ENCODE results near the gene FNTB. TPM values are rescaled to one million over a fixed set of nuclear protein-coding genes. Genes with fewer than 3 reads are reported as not detected.
A peak's percentile ranks its signal among the peaks of the same experiment; 100 is the strongest.

FNTB gene
- total RNA-seq, 1 experiment from 2014 or later = 12.9 TPM

DNA sequence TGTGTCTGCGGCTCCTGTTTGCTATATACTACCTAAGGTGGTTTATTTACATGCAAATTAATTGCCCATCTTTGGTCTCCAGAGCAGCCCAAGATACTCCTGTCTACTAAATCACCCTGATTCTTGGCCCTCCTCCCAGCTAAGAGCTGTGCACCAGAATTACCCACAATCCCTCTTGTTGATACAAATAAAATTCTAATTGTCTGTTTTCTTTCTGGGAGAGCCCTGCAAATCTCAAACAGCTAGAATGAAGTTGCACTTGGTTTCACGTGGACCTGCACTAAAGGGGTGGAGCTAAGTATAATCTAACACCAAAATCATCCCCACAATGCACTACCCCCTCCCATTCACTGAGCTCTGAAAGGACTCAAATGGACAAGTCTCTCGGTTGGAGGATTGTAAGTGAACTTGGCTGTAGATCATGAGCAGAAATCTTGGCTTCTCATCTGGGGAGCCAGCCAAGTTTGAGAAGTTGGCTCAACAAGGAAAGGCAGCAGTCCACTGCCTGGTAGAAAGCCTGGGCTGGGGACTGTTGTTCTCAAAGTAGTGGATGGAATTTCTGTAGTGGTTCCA, 109.0 kb downstream of the FNTB start:
- DNase-seq (ENCODE audit: low read depth) = peak; percentile 19
- in situ Hi-C loops (cut with HindIII; ENCODE audit: low pct_unique_long_range_greater_than_20kb, low sequenced_read_pairs) = no loop called here

DNA sequence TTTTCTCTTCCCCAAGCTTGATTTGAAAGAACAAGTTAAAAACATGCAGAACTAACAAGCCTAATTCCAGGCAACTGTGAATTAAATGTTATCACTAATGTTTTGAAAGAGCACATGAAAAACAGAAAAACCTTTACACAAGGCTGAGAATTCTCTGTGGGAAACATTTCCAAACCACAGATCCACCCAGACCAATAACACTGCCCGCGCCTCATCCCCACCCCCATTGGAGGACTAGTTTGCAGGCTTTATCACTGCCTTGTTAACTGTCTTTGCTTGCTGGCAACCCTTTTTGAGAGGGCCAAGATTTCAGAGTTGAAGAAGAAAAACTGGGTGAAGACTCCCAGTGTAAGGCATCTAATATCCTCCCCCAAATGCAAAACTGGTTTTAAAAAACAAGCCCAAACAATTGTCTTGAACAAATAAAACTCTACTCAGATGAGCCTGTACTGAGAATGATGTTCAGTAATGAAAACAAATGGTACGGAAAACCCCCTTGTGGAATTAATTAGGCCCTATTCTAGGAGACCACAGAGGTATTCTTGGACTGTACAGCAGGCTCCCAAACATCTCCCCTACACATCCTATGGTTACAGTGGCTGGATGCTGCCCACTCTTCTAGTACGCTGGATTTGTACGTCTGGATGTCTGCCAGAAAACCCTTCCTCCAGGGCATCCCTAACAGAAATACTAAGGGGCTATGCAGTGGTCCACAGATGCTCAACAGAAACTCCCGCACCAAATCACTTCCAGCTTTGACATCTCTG, 109.8 kb downstream of the FNTB start:
- DNase-seq (ENCODE audit: low read depth) = no peak
- in situ Hi-C loops (cut with HindIII; ENCODE audit: low pct_unique_long_range_greater_than_20kb, low sequenced_read_pairs) = no loop called here

DNA sequence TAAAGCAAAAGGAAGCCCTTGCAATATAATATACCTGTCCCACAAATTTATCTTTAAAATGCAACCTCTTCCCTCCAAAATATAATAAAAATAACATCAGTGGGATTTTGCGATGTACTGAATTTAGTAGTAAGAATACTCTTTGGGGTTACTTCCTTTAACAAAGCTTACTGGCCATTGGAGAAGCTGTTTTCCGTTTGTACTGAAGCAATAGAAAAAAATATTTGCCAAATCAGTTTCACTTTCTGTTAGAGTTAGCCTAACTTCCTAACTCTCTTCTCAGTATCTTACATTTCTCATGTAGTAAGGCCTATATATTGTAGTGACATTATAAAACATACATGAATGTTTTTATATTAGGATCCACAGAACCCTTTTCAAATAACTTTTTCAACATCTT, 111.9 kb downstream of the FNTB start:
- DNase-seq (ENCODE audit: low read depth) = no peak

DNA sequence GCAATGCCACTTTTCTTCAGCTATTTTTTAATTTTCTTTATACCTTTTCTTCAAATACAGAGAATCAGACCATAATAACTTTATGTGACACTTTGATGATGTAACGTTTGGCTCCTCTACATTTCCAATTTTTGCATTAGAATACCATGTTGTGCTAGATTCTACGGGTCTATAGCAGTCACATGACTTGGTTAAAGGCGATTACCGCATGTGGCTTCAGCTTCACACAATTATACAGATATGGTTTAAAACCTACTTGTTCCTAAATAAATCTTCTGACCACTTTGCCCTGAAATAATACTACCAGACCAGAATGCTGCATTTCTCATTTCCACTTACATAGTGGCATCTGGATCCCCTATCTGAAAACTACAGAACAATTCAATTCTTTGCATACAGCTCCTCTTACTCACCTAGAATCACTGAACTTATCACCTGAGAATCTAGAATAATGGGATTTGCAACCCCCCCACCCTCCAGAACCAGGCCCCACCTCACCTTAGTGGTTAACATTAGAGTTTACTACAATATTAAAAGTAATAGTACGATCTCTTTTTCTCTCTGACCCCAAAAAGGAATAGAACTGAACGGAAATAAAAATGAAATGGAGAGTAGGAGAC, 114.3 kb downstream of the FNTB start:
- no peak for DNase-seq (ENCODE audit: low read depth)
- in situ Hi-C loops (cut with HindIII; ENCODE audit: low pct_unique_long_range_greater_than_20kb, low sequenced_read_pairs) = no loop called here

More for the DNA sequence above, 111.9 kb downstream of the FNTB start:
- in situ Hi-C loops (cut with HindIII; ENCODE audit: low pct_unique_long_range_greater_than_20kb, low sequenced_read_pairs) = no loop called here

DNA sequence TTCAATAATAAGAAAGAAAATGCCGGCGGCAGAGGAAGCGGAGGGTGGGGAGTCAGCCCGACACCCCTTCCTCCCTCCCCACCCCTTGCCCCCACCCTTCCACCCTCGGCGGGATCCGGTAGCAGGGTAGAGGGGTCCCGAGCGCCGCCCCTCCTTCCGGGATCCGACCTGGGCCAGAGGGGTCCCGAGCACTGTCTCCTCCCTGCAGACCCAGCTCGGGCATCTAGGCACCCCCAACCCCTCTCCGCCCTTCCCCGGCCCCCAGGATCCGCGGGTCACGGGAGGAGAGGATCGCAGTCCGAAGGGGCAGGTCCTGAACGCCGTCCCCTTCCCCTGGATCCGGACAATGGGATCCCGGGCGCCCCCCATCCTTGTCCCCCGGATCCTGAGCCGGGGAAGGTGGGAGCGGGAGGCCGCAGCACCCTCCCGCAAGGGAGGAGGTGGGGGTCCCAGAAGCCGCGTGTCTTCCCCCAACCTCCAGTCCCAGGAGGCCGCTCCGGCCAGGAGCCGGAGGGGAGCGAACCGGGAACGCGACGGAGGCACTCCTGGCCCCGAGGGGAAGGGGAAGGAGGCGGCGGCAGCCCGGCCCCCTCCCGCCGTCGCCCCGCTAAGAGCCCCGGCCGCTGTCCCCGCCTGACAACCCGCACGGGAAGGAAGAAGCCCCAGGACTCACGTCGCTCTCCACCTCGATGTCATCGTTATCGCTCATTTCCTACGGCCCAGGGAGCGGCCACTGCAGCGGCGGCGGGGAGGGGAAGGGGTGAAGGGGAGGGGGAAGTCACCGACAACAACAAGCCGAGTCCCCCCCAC, 115.1 kb downstream of the FNTB start:
- in situ Hi-C loops (cut with HindIII; ENCODE audit: low pct_unique_long_range_greater_than_20kb, low sequenced_read_pairs) = no loop called here
- DNase-seq (ENCODE audit: low read depth) = no peak

DNA sequence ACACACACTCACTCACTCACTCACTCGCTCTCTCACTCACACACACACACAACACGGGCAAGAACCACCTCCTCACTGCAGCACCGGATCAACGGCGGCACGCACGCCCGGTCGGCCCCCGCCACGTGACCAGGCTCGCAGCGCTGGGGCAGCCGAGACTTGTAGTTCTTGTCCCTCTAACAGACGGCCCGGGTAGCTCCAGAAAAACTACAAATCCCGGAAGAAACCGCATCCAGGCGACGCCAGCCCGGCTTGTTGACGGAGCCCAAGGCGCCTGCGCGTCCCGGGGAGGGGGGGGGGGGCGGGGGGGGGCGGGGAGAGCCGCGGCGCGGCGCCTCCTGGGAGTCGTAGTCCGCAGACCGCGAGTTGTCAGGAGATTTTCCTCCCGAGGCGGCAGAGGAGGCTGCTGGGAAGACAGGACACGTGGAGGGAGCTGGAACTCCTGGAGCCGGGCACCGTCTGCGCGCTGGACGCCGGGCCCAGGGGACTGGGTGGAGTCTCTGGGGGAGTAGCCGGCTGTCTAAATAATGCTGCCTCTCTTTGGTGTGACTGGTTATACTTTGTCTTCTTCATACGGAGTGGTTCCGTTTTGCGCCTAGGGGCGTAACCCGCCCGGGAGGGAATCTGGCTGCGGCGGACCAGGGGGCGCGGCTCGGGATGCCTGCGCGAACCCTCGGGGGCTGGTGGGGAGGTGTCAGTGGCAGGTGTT, 115.9 kb downstream of the FNTB start, which contains the start of gene MAX:
TSS of gene MAX (minus strand) at position 77 of the 709 bp plus-strand sequence. CDS start 178 bp downstream, outside the sequence.
- peak; percentile 92 for DNase-seq (ENCODE audit: low read depth)
- in situ Hi-C loops (cut with HindIII; ENCODE audit: low pct_unique_long_range_greater_than_20kb, low sequenced_read_pairs) = no loop called here

DNA sequence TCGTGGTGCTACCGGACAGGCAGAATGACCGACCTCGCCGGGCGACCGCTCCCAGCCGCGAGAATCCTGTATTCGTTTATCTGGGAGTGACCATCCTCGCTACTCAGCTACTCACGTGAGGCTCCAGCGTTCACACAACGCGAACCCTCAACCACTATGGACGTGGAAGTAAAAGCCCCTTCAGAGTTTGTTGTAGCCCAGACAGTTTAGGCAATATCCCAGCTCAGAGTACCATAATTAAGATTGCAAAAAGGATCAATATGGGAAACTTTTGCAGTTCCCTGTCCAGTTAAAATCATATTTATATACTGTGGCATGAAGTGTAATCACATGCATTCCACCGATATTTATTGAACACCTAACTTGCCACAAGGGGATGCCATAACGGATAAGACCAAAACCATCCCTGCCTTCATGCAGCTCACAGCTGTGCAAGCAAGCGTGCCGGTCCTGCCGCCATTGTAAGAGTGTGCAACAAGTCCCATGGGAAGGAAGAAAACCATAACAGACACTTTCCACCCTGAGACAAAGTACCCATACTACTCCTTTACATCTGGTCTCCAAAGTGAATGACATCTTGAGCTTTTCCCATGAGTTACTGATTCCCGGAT, 116.6 kb downstream of the FNTB start:
- no peak for DNase-seq (ENCODE audit: low read depth)
- in situ Hi-C loops (cut with HindIII; ENCODE audit: low pct_unique_long_range_greater_than_20kb, low sequenced_read_pairs) = no loop called here

DNA sequence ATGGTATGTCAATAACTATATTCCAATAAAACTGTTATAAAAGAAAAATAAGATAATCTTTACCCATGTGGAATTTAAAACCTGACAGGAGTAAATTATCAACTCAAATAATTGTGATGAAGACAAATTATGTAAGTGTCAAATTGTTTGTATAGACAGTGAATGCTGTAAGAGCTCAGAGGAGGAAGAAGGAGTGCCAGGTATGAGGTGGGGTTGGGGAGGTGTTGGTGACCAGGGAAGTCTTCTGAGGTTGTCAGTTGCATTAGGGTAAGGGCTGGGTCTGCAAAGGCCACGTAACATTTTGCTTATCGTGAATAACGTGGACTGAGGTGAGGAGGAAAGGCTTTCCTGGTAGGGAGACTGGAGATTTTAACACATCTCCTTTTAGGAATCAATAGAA, 118.1 kb downstream of the FNTB start:
- in situ Hi-C loops (cut with HindIII; ENCODE audit: low pct_unique_long_range_greater_than_20kb, low sequenced_read_pairs) = no loop called here
- no peak for DNase-seq (ENCODE audit: low read depth)

DNA sequence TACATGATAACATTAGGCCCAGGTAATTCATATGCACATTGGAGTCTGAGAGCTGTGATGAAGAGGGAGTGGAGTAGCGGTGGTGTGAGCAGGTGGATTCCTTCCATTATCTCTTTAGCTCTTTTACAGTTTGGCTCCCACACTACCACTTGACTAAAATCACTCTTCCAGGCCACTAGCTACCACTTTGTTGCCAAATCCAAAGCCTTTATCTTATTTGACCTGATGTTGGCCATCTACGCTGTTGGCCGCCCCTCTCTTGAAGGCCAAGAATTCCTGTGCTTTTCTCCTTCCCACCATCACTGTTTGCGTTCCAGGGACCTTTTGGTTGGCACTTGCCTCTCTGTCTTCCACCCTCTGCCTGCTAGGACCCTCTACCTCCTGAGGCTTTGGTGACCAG, 119.6 kb downstream of the FNTB start:
- DNase-seq (ENCODE audit: low read depth) = no peak
- in situ Hi-C loops (cut with HindIII; ENCODE audit: low pct_unique_long_range_greater_than_20kb, low sequenced_read_pairs) = no loop called here

DNA sequence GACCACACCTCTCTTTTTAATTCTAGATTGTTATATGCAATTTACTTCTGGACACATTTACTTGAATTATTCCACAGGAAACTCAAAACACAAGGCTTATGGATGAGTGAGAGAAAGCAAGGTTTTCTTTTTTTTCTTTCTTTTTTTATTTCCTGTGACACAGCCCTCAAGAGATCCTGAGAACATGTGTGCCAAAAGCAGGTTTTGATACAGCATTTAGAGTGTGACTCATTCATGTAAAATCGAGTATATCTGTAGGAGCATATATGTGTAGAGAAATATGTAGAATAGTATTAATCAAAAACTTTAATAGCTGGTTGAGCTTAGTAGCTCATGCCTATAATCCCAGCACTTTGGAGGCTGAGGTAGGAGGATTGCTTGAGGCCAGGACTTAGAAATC, 120.0 kb downstream of the FNTB start:
- no peak for DNase-seq (ENCODE audit: low read depth)
- in situ Hi-C loops (cut with HindIII; ENCODE audit: low pct_unique_long_range_greater_than_20kb, low sequenced_read_pairs) = no loop called here

DNA sequence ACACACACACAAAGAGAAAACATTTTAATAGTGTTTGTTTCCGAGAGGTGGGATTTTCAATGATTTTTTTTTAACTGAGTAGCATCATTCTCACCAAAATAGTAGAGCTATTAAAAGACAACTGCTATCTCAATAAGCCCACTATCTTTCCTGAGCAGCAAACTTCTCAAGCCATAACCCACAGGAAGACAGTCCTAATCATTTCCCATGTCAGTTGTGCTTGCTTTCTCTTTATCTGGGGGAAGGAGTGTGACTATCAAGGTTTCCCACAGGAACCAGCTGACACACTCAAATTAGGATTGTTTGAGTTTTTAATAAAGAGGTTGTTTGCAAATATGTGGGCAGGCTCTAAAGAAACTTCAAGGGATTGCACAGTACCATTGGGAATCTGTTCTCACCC, 120.5 kb downstream of the FNTB start:
- in situ Hi-C loops (cut with HindIII; ENCODE audit: low pct_unique_long_range_greater_than_20kb, low sequenced_read_pairs) = no loop called here
- no peak for DNase-seq (ENCODE audit: low read depth)

DNA sequence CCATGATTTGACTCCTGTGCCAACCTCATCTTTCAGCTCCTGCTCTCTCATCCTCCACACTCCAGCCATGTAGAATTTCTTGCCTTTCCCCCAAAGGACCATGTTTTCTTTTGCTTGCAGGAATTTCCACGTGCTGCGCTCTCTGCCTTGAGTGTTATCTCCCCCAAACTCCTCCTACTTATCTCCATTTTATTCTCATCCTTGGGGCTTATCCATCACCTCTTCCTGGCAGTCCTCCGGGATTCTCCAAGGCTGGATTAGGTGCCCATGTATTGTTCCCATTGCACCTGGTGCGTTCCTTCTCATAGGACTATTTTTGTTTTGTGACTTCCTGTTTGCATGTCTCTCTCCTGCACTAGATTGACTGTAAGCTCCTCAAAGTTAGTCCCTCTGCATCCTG, 122.7 kb downstream of the FNTB start:
- in situ Hi-C loops (cut with HindIII; ENCODE audit: low pct_unique_long_range_greater_than_20kb, low sequenced_read_pairs) = no loop called here
- DNase-seq (ENCODE audit: low read depth) = no peak

DNA sequence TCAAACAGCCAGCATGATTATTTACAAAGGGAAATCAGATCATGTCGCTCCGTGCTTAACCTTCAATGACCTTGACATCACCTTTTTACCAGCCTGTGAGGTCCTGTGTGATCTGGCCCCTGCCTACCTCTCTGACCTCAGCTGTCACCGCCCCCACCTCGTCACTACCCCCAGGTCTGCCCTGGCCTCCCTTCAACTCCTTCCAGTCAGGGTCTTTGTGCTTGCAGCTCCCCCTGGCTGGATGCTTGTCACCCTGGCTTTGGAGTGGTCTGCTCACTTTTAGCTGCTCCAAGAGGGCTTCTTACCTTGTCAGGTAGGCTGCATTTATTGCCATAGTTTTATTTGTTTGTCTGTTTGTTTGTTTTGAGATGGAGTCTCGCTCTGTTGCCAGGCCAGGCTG, 123.8 kb downstream of the FNTB start:
- in situ Hi-C loops (cut with HindIII; ENCODE audit: low pct_unique_long_range_greater_than_20kb, low sequenced_read_pairs) = no loop called here

More for the DNA sequence above, 123.8 kb downstream of the FNTB start:
- no peak for DNase-seq (ENCODE audit: low read depth)

Other genes starting within 250 kb of the FNTB start
- gene SPTB, start 107.0 kb upstream of the FNTB start, total RNA-seq (2014; rRNA removed; shearing (Covaris generic); ENCODE audit: low replicate concordance) = 0.17 TPM in 1 of 2 replicates, not detected in the other
- 29.8 and 47.1 TPM in 2 replicates for gene CHURC1, start 72.4 kb upstream of the FNTB start, total RNA-seq (2014; rRNA removed; shearing (Covaris generic); ENCODE audit: low replicate concordance)
- gene GPX2, start 44.1 kb upstream of the FNTB start, total RNA-seq (2014; rRNA removed; shearing (Covaris generic); ENCODE audit: low replicate concordance) = 84.3 and 142 TPM in 2 replicates
- 2.9 and 3.9 TPM in 2 replicates for gene RAB15, start 14.6 kb upstream of the FNTB start, total RNA-seq (2014; rRNA removed; shearing (Covaris generic); ENCODE audit: low replicate concordance)
- gene MAX, start 115.6 kb downstream of the FNTB start, total RNA-seq (2014; rRNA removed; shearing (Covaris generic); ENCODE audit: low replicate concordance) = 23.1 and 35.0 TPM in 2 replicates